Naive B cell (primary cell): Measurements from ENCODE around the gene PLEKHD1. TPM values are rescaled to one million over a fixed set of nuclear protein-coding genes. Genes with fewer than 3 reads are reported as not detected.
"Not testable (repeated sequence)": the region's sequence is repeated elsewhere in the genome, so short reads cannot be mapped to it uniquely, and the experiment has no call there.

ENCODE experiments used
- ATAC-seq, 2 donors: fragments of 150-1000 bp; cut with Tn5 transposase; 2 replicates each; pipeline ENCODE4 v1.10.0; 2021; ENCODE audit warnings: low read depth in 2 of 2, mild to moderate bottlenecking in 2 of 2, moderate library complexity in 2 of 2
- DNase-seq: peaks from one replicate; pipeline ENCODE4 v3.0.0; 2022
- H3K27ac Mint-ChIP-seq, 6 donors: one replicate each; pipeline ENCODE4 v1.8.0; 2020 to 2022; ENCODE audit warnings: mild to moderate bottlenecking in 6 of 6, mixed read lengths in 6 of 6, moderate library complexity in 5 of 6, inconsistent platforms in 2 of 6
- H3K27me3 Mint-ChIP-seq, 3 donors: one replicate each; pipeline ENCODE4 v1.8.0; 2021 to 2022; ENCODE audit warnings: mixed read lengths in 3 of 3, mild to moderate bottlenecking in 1 of 3
- H3K36me3 Mint-ChIP-seq, 2 donors: one replicate each; pipeline ENCODE4 v1.8.0; 2020 to 2022; ENCODE audit warnings: mixed read lengths in 2 of 2, inconsistent platforms in 1 of 2, mild to moderate bottlenecking in 1 of 2
- H3K4me1 Mint-ChIP-seq, 3 donors: one replicate each; pipeline ENCODE4 v1.8.0; 2020 to 2022; ENCODE audit warnings: mixed read lengths in 3 of 3, inconsistent platforms in 1 of 3, mild to moderate bottlenecking in 1 of 3, moderate library complexity in 1 of 3
- H3K4me3 Mint-ChIP-seq, 8 donors: one replicate each; pipeline ENCODE4 v1.8.0; 2020 to 2022; ENCODE audit warnings: mild to moderate bottlenecking in 8 of 8, mixed read lengths in 8 of 8, moderate library complexity in 8 of 8, inconsistent platforms in 2 of 8
- H3K9me3 Mint-ChIP-seq, 7 donors: one replicate each; pipeline ENCODE4 v1.8.0; 2020 to 2022; ENCODE audit warnings: mixed read lengths in 7 of 7, mild to moderate bottlenecking in 5 of 7, inconsistent platforms in 2 of 7, moderate library complexity in 1 of 7
- polyA plus RNA-seq, 6 donors: library from polyadenylated mRNA; unstranded; fragments of 300-500 nt; fragmentation: Illumina TruSeq; gene quantifications; one replicate each; pipeline ENCODE4 v1.2.3, GENCODE V29; 2021; ENCODE audit warnings: low read depth in 6 of 6

The PLEKHD1 gene
- polyA plus RNA-seq, 6 donors from 2014 or later, result 0.07 to 0.11 TPM; not detected in 4

DNA sequence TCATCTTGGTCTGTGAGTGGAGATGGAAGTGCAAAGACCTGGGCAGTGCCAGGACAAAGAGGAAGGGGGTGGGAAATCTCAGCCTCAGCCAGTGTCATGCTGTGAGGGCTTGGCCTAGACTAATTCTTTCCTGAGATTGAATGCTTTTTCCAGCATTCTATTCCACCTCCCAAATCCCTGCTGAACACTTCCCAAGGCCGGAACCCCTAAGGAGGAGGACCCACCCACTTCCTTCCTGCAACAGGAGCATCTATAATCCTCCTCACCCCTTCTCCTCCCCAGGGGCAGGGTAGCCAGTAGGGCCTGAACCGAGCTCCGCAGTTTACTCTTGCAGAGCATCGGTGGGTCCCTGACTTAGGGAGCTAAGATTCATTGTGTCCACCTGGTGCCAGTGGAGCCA is 3.2 kb downstream of the PLEKHD1 start:
- Mint-ChIP-seq H3K4me1 (peaks cover 4 to 12% (median 8%) of the 10 kb centered on the region in 3 donors), H3K27ac (no peak overlapping the region), H3K36me3 (no peaks in the 10 kb centered on the region), H3K9me3 (peaks cover 0 to 2% (median 0%) of the 10 kb centered on the region in 7 donors), H3K27me3 (peaks cover 47 to 62% (median 51%) of the 10 kb centered on the region in 3 donors), H3K4me3 (no peak overlapping the region)
- DNase-seq (no peak), ATAC-seq (no peak)

GRCh38 chr14:69489495-69489894 is 5.0 kb downstream of the PLEKHD1 start:
- Mint-ChIP-seq H3K9me3 (peaks cover 0 to 2% (median 0%) of the 10 kb centered on the region in 7 donors), H3K4me1 (no peaks in the 10 kb centered on the region), H3K27ac (no peak overlapping the region), H3K36me3 (no peaks in the 10 kb centered on the region), H3K27me3 (peaks cover 41 to 62% (median 42%) of the 10 kb centered on the region in 3 donors), H3K4me3 (peak overlapping the region in 1 of 8 donors; percentile 39)
- no peak for ATAC-seq
- no peak for DNase-seq

GRCh38 chr14:69490219-69490918 is 5.8 kb downstream of the PLEKHD1 start:
- Mint-ChIP-seq H3K9me3 (peaks cover 0 to 2% (median 0%) of the 10 kb centered on the region in 7 donors), H3K36me3 (no peaks in the 10 kb centered on the region), H3K4me3 (no peak overlapping the region), H3K27me3 (peaks cover 46 to 65% (median 46%) of the 10 kb centered on the region in 3 donors), H3K27ac (no peak overlapping the region), H3K4me1 (no peaks in the 10 kb centered on the region)
- DNase-seq (no peak), ATAC-seq (no peak)

DNA sequence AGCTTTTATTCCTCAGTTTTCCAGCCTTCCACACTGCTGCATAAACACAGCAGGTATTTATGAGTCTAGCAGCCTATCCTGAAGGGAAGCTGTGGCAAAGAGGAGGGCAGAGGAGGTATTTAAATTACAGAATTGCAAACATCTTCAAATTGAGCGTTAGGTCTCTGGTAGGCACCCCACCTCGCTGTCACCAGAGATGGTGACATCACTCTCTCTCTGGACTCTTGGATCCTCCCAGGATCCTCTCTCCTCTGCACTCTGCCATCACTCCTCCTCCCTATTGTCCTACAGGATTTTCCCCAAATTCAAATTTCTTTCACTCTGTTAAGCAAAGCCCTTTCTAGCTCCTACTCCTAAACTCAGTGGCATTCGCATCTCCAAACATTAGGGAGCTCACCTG is 6.7 kb downstream of the PLEKHD1 start:
- Mint-ChIP-seq H3K36me3 (no peaks in the 10 kb centered on the region), H3K27me3 (peaks cover 42 to 63% (median 46%) of the 10 kb centered on the region in 3 donors), H3K4me3 (no peak overlapping the region), H3K27ac (no peak overlapping the region), H3K9me3 (peaks cover 0 to 3% (median 0%) of the 10 kb centered on the region in 7 donors), H3K4me1 (no peaks in the 10 kb centered on the region)
- DNase-seq (no peak), ATAC-seq (no peak)

DNA sequence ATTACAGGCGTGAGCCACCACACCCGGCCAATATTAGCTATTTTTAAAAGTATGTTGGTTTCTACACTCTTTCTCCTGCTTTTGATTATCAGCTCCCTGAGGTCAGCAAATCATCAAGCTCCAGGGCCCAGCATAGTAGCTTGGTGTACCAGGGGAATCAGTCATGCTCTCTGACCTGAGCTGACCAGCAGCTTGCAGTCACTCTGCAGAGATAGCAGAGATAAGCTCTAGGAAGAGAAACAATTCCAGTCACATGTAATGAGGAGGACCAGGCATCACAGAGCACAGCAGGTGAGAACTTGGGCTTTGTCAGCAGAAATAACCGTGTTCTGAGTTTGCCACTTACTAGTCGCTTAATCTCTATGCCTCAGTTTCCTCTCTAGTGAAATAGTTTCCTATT is 8.5 kb downstream of the PLEKHD1 start:
- H3K27ac Mint-ChIP-seq, result no peak overlapping the region
- ATAC-seq (no peak), DNase-seq (no peak)
- no peaks in the 10 kb centered on the region for H3K36me3 Mint-ChIP-seq
- no peak overlapping the region for H3K4me3 Mint-ChIP-seq
- H3K9me3 Mint-ChIP-seq, result peaks cover 0 to 3% (median 0%) of the 10 kb centered on the region in 7 donors
- H3K4me1 Mint-ChIP-seq, result no peaks in the 10 kb centered on the region
- H3K27me3 Mint-ChIP-seq, result peaks cover 34 to 53% (median 37%) of the 10 kb centered on the region in 3 donors

DNA sequence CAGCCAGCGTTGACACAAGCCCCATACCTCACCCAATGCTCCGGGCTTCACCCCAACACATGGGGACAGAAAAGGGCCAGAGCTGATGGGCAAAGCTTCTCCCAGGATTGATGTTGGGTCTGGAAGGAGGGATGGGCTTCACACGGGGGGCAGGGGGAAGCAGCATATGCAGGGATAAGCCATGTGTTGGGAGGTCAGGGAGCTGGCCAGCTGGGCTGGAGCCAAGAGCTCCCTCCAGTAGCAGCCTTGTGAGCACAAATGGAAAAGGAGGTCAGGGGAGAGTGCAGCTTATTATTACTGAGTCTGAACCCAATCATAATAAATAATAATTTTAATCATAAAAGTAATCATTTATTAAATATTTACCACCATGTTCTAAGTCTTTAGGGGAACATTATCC is 9.3 kb downstream of the PLEKHD1 start:
- Mint-ChIP-seq H3K27ac (no peak overlapping the region), H3K27me3 (peaks cover 33 to 53% (median 44%) of the 10 kb centered on the region in 3 donors), H3K36me3 (no peaks in the 10 kb centered on the region), H3K9me3 (peaks cover 0 to 3% (median 0%) of the 10 kb centered on the region in 7 donors), H3K4me1 (no peaks in the 10 kb centered on the region), H3K4me3 (no peak overlapping the region)
- DNase-seq (no peak), ATAC-seq (no peak)

- no peaks in the 10 kb centered on the region for H3K4me1 Mint-ChIP-seq
- peaks cover 0 to 3% (median 0%) of the 10 kb centered on the region in 7 donors for H3K9me3 Mint-ChIP-seq
- no peak overlapping the region for H3K27ac Mint-ChIP-seq
- ATAC-seq (no peak), DNase-seq (no peak)
- H3K36me3 Mint-ChIP-seq, result no peaks in the 10 kb centered on the region
- peaks cover 33 to 63% (median 53%) of the 10 kb centered on the region in 3 donors for H3K27me3 Mint-ChIP-seq
- H3K4me3 Mint-ChIP-seq, result no peak overlapping the region
These were observed 10.9 kb downstream of the PLEKHD1 start for GRCh38 chr14:69495341-69495921.

DNA sequence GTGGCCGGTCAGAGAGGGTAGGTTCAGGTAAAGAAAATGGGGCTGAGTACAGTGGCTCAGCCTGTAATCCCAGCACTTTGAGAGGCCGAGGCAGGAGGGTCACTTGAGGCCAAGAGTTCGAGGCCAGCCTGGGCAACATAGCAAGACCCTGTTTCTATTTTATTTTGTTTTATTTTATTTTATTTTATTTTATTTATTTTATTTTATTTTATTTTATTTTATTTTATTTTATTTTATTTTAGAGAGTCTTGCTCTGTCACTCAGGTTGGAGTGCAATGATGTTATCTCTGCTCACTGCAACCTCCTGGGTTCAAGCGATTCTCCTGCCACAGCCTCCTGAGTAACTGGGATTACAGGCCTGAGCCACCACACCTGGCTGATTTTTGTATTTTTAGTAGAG is 13.3 kb downstream of the PLEKHD1 start:
- not testable (repeated sequence) for H3K27ac Mint-ChIP-seq, DNase-seq, H3K36me3 Mint-ChIP-seq, H3K4me1 Mint-ChIP-seq, H3K4me3 Mint-ChIP-seq, ATAC-seq, H3K9me3 Mint-ChIP-seq
- peaks cover 18 to 77% (median 60%) of the 10 kb centered on the region in 3 donors for H3K27me3 Mint-ChIP-seq

DNA sequence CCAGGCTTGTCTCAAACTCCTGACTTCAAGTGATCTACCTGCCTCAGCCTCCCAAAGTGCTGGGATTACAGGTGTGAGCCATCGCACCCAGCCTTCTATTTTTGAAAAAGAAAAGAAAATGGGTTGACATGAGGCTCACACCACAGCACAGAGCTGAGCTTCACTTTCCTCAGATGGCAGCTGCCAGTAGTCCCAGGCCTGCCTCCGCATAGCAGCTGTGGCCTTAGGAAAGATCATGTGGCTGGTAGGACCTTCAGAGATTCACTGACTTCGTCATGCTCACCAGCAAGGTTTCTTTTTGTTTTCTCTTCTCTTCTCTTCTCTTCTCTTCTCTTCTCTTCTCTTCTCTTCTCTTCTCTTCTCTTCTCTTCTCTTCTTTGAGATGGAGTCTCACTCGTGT is 13.8 kb downstream of the PLEKHD1 start:
- not testable (repeated sequence) for H3K27ac Mint-ChIP-seq, H3K4me1 Mint-ChIP-seq, DNase-seq, H3K4me3 Mint-ChIP-seq, H3K9me3 Mint-ChIP-seq, H3K36me3 Mint-ChIP-seq, ATAC-seq
- peaks cover 14 to 75% (median 62%) of the 10 kb centered on the region in 3 donors for H3K27me3 Mint-ChIP-seq

- DNase-seq, result no peak
- H3K4me1 Mint-ChIP-seq, result no peaks in the 10 kb centered on the region
- H3K36me3 Mint-ChIP-seq, result no peaks in the 10 kb centered on the region
- H3K9me3 Mint-ChIP-seq, result peaks cover 0 to 8% (median 0%) of the 10 kb centered on the region in 7 donors
- no peak overlapping the region for H3K4me3 Mint-ChIP-seq
- no peak for ATAC-seq
- no peak overlapping the region for H3K27ac Mint-ChIP-seq
- H3K27me3 Mint-ChIP-seq, result peaks cover 18 to 67% (median 59%) of the 10 kb centered on the region in 3 donors
These were observed 14.9 kb downstream of the PLEKHD1 start for GRCh38 chr14:69499436-69499835.

GRCh38 chr14:69500096-69500495 is 15.6 kb downstream of the PLEKHD1 start:
- DNase-seq (no peak), ATAC-seq (no peak)
- H3K4me1 Mint-ChIP-seq, result no peaks in the 10 kb centered on the region
- no peak overlapping the region for H3K27ac Mint-ChIP-seq
- H3K36me3 Mint-ChIP-seq, result no peaks in the 10 kb centered on the region
- peaks cover 17 to 60% (median 52%) of the 10 kb centered on the region in 3 donors for H3K27me3 Mint-ChIP-seq
- H3K4me3 Mint-ChIP-seq, result no peak overlapping the region
- peaks cover 0 to 8% (median 0%) of the 10 kb centered on the region in 7 donors for H3K9me3 Mint-ChIP-seq

DNA sequence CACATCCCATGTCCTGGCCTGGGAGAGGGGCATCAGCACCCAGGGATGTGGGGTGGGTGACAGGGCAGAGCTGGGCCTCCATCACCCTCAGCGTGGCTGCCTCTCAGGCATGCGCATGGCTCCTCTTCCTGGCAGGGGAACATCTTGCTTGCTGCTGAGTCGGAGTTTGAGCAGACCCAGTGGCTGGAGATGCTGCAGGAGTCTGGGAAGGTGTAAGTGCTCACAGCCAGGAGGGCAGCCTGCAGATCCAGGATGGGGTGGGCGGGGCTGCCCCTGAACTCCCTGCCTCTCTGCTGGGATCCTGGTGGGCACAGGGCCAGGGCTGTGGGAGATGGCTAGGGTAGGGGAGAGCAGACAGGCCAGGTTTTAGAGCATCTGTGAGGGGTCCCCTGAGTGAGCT is 16.2 kb downstream of the PLEKHD1 start:
- Mint-ChIP-seq H3K4me3 (no peak overlapping the region), H3K27me3 (peaks cover 13 to 54% (median 46%) of the 10 kb centered on the region in 3 donors), H3K9me3 (peaks cover 0 to 6% (median 0%) of the 10 kb centered on the region in 7 donors), H3K36me3 (no peaks in the 10 kb centered on the region), H3K27ac (peak overlapping the region in 1 of 6 donors; percentile 74), H3K4me1 (no peaks in the 10 kb centered on the region)
- DNase-seq, result no peak
- no peak for ATAC-seq

DNA sequence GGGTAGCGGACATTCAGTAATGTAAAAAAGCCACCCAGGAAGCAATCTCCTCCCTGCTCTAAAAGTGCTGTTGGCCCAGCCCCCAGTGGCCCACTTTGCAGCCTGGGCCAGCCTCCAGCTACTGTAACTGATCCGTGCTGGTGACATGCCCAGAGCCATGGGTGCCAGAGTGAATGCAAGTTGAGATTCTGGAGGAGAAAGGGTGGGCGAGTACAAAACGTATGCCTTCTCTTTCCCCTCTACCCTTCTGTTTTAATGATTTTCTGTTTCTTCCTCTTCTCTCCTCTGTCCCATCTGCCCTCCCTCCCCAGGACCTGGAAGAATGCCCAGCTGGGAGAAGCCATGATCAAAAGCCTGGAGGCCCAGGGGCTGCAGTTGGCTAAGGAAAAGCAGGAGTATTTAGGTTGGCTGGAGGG is 16.9 kb downstream of the PLEKHD1 start:
- DNase-seq, result no peak

DNA sequence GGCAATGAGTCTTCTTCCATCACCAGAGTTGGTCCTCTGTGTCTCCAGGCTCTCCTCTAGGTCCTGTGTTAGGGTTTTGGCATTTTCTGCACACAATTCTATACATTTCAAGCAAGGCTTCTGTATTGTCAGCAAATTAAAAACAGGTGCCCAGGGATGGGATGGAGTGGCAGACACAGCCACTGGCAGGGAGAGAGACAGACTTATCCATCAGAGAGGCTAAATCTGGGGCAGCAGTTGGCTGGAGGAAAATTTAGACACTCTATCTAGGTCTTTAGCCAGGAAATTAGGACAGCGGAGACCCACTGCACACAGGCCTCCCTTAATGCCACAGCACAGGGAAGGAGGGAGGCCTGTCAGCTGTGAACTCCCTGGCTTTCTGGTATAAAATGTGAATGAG is 20.2 kb downstream of the PLEKHD1 start:
- Mint-ChIP-seq H3K4me3 (no peak overlapping the region), H3K36me3 (no peaks in the 10 kb centered on the region), H3K27ac (no peak overlapping the region)

More for the DNA sequence above, 16.9 kb downstream of the PLEKHD1 start:
- Mint-ChIP-seq H3K27ac (no peak overlapping the region), H3K4me1 (no peaks in the 10 kb centered on the region), H3K9me3 (peaks cover 0 to 5% (median 0%) of the 10 kb centered on the region in 7 donors), H3K27me3 (peaks cover 13 to 51% (median 42%) of the 10 kb centered on the region in 3 donors), H3K36me3 (no peaks in the 10 kb centered on the region), H3K4me3 (no peak overlapping the region)
- ATAC-seq, result no peak

More for the DNA sequence above, 20.2 kb downstream of the PLEKHD1 start:
- DNase-seq (no peak), ATAC-seq (no peak)
- Mint-ChIP-seq H3K27me3 (peaks cover 7 to 40% (median 17%) of the 10 kb centered on the region in 3 donors), H3K9me3 (peaks cover 0 to 5% (median 0%) of the 10 kb centered on the region in 7 donors), H3K4me1 (no peaks in the 10 kb centered on the region)
